NCI-H774 (cell line): ENCODE results near the gene TTC39C.
"Not testable (repeated sequence)": the region's sequence is repeated elsewhere in the genome, so short reads cannot be mapped to it uniquely, and the experiment has no call there.

Experiments
- DNase-seq: peaks from one replicate; lab custom pipeline; 2025; lab: John Stamatoyannopoulos, UW

TTC39C gene

GRCh38 chr18:24018299-24018886, 3.8 kb downstream of the TTC39C start:
- DNase-seq, result no peak

- DNase-seq, result no peak
Observed at GRCh38 chr18:24019641-24020331, 5.2 kb downstream of the TTC39C start.

- no peak for DNase-seq
Observed at GRCh38 chr18:24021505-24021904, 7.0 kb downstream of the TTC39C start.

- DNase-seq, result no peak
Observed at GRCh38 chr18:24022161-24022560, 7.6 kb downstream of the TTC39C start.

GRCh38 chr18:24023185-24023814, 8.7 kb downstream of the TTC39C start:
- DNase-seq, result no peak

- DNase-seq, result no peak
Observed at GRCh38 chr18:24024425-24024824, 9.9 kb downstream of the TTC39C start.

GRCh38 chr18:24026457-24026856, 11.9 kb downstream of the TTC39C start:
- DNase-seq, result no peak

GRCh38 chr18:24027156-24027827, 12.7 kb downstream of the TTC39C start:
- DNase-seq, result no peak

- DNase-seq, result not testable (repeated sequence)
Observed at GRCh38 chr18:24028946-24029345, 14.4 kb downstream of the TTC39C start.

GRCh38 chr18:24031318-24031717, 16.8 kb downstream of the TTC39C start:
- DNase-seq, result no peak

- DNase-seq, result no peak
Observed at GRCh38 chr18:24031916-24032315, 17.4 kb downstream of the TTC39C start.

- no peak for DNase-seq
Observed at GRCh38 chr18:24033641-24034412, 19.3 kb downstream of the TTC39C start.

- DNase-seq, result no peak
Observed at GRCh38 chr18:24035316-24035715, 20.8 kb downstream of the TTC39C start.

GRCh38 chr18:24039671-24040070, 25.1 kb downstream of the TTC39C start:
- no peak for DNase-seq

GRCh38 chr18:24041691-24042090, 27.1 kb downstream of the TTC39C start:
- DNase-seq, result no peak

GRCh38 chr18:24043403-24043802, 28.8 kb downstream of the TTC39C start:
- DNase-seq, result no peak

GRCh38 chr18:24048261-24048660, 33.7 kb downstream of the TTC39C start:
- no peak for DNase-seq

GRCh38 chr18:24049142-24049541, 34.6 kb downstream of the TTC39C start:
- no peak for DNase-seq

- no peak for DNase-seq
Observed at GRCh38 chr18:24051031-24051947, 36.7 kb downstream of the TTC39C start.

GRCh38 chr18:24052053-24052452, 37.5 kb downstream of the TTC39C start:
- DNase-seq, result peak; percentile 24

- no peak for DNase-seq
Observed at GRCh38 chr18:24053211-24053610, 38.7 kb downstream of the TTC39C start.
